MM.1S (cell line): ENCODE results near the gene FOXK1.

ENCODE experiments used
- EZH2 ChIP-seq: fragments of 300-600 bp; sonication (generic); optimal IDR thresholded peaks from 2 replicates; pipeline ENCODE3; 2017; ENCODE audit warnings: low read depth, mild to moderate bottlenecking, antibody characterized with exemption, low read length, mixed read lengths
- TF ChIP-seq, protein P1 (sequence below): fragments of 300-600 bp; sonication (generic); IDR thresholded peaks from 2 replicates; pipeline ENCODE4 v1.5.1; 2016; ENCODE audit warnings: antibody characterized with exemption, low read length, mixed read lengths

DNA sequence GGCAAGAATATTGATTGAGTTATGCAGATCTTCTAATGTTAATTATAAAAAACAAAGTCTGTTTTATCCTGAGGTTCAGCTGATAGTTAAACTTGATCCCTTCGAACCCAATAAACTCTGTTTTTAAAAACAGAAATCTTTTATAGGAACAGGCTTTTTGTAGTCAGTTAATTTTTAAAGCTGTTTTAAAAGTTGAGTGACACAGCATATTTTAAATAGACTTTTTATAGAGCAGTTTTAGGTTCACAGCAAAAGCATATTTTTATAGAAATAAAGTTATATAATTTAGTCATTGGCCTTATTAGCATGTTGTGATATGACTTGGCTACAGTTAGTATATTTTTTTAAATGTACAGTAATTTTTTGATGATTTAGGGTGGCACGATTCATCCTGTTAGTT, 11.1 kb downstream of the FOXK1 start:
- TF ChIP-seq EZH2: no peak
- TF ChIP-seq, protein P1, sequence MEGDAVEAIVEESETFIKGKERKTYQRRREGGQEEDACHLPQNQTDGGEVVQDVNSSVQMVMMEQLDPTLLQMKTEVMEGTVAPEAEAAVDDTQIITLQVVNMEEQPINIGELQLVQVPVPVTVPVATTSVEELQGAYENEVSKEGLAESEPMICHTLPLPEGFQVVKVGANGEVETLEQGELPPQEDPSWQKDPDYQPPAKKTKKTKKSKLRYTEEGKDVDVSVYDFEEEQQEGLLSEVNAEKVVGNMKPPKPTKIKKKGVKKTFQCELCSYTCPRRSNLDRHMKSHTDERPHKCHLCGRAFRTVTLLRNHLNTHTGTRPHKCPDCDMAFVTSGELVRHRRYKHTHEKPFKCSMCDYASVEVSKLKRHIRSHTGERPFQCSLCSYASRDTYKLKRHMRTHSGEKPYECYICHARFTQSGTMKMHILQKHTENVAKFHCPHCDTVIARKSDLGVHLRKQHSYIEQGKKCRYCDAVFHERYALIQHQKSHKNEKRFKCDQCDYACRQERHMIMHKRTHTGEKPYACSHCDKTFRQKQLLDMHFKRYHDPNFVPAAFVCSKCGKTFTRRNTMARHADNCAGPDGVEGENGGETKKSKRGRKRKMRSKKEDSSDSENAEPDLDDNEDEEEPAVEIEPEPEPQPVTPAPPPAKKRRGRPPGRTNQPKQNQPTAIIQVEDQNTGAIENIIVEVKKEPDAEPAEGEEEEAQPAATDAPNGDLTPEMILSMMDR: no peak
